ENCODE data around the gene ACP4.

ACP4 gene

GRCh38 chr19:50820549-50821247 lies 30.5 kb downstream of the ACP4 start:
- in situ Hi-C loops (cut with MboI; ENCODE audit: low sequenced_read_pairs), result no loop called here

DNA sequence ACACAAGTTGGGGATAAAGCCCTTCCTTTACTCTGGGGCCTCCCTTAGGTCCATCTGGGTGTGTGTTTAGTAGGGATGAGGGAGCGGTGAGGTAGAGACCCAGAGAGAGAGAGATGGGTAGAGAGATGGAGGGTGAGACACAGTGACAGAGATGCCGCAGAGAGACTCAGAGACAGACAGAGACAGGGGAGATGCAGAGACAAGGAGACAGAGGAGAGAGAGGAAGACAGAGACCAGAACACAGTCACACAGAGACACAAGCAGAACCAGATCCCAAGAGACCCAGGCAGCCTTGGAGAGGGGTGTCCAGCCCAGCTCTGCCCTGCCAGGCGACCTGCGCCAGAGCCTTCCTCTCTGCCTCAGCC lies 31.0 kb downstream of the ACP4 start:
- in situ Hi-C loops (cut with MboI; ENCODE audit: low sequenced_read_pairs), result no loop called here

DNA sequence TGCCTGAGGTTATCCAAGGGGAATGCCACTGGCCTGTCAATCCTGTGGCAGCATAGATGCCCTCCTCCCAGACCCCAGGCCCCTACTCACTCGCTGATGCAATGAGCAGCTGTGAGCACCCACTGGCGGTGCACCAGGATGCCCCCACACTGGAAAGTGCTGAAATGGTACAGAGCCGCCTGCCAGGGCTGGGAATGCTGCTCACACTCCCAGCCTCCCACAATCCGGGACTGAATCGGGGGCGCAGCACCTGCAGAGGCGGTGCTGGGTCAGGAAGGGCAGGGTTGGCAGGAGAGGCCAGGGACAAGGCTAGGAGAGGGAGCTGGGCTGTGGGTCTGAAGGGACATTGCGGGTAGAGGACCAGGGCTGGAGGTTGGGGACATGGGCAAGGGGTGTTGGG lies 31.4 kb downstream of the ACP4 start:
- in situ Hi-C loops (cut with MboI; ENCODE audit: low sequenced_read_pairs), result no loop called here

DNA sequence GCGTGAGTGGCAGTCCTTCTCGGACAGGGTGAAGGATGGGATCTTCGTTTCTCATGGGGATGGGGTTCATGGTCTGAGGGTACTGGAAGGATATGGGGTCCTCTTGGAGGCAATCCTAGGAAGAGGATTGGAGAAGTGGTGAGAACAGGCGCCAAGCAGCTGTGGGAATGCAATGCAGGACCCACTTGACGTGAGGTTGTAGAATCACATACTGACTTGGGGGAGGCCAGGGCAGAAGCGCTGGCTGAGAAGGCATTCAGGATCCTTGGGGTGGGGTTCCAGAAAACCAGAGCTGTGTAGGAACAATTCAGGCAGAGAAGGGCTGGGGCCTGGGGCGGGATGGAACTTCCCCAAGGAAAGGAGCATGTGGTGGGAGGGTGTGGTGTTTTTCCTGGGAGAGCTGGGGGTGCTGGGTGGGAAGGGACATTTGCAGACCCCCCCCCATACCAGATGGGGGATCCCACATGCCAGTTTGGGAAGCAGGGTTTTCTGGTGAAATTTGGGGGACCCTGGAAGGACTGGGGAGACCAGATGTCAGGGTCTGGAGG lies 32.5 kb downstream of the ACP4 start:
- in situ Hi-C loops (cut with MboI; ENCODE audit: low sequenced_read_pairs), result no loop called here

DNA sequence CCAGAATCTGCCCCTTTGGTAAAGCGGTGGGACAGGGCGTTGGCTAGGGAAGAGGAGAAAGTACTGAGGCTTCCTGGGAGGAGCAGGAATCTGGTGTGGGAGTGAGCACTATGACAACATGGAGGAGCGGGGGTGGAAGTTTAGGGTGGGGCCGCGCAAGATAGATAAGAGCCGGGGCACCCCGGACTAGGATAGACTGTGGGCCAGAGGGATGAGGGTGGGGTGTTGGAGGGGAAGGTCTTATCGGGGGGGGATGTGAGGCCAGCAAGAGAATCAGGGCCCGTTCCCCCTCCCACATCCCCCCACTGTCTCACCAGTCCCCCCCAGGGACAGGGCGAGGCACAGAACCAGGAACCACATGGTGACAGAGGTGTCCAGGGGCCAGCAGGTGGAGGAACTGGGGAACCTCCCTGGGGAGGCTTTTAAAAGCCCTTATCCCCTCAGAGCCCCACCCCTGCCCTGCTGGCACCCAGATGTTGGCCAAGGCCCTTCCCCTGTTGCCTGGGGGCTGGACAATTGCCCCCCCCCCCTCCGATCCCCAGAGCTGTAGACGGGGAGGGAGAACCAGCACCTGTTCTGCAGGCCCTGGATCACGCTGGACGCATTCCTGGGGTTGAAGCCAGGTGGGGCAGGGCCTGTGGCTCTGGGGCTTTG lies 33.3 kb downstream of the ACP4 start, which contains the start of gene KLK1:
Gene KLK1 (minus strand): TSS at position 399 of the 654 bp plus-strand sequence. CDS start 39 bp downstream, at position 360.
- in situ Hi-C loops (cut with MboI; ENCODE audit: low sequenced_read_pairs), result no loop called here

GRCh38 chr19:50826492-50827240 lies 36.5 kb downstream of the ACP4 start:
- in situ Hi-C loops (cut with MboI; ENCODE audit: low sequenced_read_pairs), result no loop called here

DNA sequence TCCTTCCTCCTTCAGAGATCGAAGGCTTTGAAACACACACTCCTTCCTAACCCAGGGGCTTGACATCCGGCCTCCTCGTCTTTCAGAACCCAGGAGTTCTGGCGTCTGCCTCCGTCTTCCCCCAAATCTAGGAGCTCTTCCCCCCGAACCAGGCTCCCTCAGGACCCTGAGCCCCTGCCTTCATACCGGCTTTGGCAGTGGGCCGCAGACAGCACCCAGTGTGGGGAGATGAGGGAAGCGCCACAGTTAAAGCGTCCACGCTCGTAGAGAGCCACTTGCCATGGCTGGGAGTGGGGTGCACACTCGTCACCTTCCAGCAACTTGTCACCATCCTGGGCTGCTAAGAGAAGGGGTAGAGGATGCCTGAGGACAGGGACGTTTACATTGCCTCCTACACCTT lies 37.3 kb downstream of the ACP4 start:
- in situ Hi-C loops (cut with MboI; ENCODE audit: low sequenced_read_pairs), result no loop called here

GRCh38 chr19:50829801-50830200 lies 39.6 kb downstream of the ACP4 start:
- in situ Hi-C loops (cut with MboI; ENCODE audit: low sequenced_read_pairs), result no loop called here

DNA sequence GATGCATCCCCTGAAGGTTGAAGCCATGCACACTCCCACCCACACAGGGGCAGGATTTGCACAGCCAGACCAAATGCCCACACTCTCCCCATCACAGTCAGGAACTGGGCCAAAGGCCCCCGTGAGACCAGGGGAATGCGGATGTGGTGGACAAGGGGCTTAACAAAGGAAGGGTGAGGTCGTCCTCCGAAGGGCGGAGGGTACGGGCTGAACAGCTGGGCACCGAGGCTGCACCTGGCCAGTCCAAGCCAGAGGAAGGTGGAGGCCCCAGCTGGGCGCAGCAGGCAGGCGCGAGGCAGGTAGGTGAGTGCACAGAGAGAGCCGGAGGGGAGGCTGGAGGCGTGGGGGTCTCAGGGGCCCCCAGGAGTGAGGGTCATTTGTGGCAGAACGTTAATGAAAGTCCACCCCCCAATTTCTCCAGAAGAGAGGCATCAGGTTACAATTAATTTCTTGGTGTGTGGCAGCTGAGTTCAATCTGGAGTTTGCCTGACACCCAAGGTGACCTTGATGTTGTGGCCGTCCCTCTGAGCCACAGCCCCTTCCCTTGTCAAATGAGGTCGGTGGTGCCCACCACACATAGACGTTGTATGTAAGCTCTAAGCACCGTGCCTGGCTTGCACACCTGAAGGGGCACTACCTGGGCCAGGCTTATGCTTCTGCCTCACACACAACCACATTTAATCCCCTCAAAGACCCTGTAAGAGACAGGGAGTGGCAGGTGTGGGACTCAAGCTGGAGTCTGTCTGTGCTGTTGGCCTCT lies 40.2 kb downstream of the ACP4 start:
- in situ Hi-C loops (cut with MboI; ENCODE audit: low sequenced_read_pairs), result no loop called here

DNA sequence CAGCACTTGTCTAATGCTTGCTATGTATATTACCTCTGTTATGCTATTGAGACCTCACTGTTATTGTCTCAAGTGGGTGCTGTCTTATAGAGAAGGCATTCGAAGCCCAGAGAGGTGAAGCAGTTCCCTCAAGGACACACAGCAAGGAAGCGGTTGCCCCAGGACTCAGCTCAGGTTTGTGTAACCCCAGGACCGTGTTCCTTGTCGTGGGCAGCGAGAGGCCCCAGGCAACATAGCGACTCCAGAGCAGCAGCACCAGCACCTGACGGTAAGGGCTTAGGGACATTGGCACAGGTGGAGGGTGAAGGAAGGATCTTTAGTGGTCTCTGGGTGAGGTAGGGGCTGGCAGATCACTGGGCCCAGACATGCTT lies 40.8 kb downstream of the ACP4 start:
- in situ Hi-C loops (cut with MboI; ENCODE audit: low sequenced_read_pairs), result no loop called here

DNA sequence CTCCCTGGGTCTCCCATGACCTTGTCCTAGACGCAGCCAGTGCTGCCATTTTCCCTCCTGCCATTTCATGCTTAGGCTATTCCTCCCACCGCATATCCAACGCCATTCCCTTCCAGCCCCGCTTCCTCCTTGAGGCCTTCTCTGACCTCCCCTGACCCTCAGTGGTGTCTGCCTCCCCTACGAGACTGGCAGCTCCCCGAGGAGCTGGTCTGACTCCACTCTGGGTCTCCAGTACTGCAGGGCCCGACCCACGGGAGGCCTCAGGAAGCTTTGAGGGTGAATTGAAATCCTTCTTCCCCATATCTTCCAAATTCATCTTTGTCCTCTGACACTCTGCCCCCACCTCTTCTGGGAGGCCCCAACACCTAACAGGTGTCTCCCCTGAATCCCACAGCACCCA lies 42.5 kb downstream of the ACP4 start:
- in situ Hi-C loops (cut with MboI; ENCODE audit: low sequenced_read_pairs), result no loop called here

- in situ Hi-C loops (cut with MboI; ENCODE audit: low sequenced_read_pairs), result no loop called here
Measured at GRCh38 chr19:50833117-50833801, 43.0 kb downstream of the ACP4 start, which contains the start of gene KLK15. Gene KLK15, minus strand, starts transcription at chr19:50833574. Its CDS starts 2,082 bp downstream, at chr19:50831492.

- in situ Hi-C loops (cut with MboI; ENCODE audit: low sequenced_read_pairs), result no loop called here
Measured at GRCh38 chr19:50833802-50834167, 43.6 kb downstream of the ACP4 start.

GRCh38 chr19:50835103-50835784 lies 45.0 kb downstream of the ACP4 start:
- in situ Hi-C loops (cut with MboI; ENCODE audit: low sequenced_read_pairs), result no loop called here

DNA sequence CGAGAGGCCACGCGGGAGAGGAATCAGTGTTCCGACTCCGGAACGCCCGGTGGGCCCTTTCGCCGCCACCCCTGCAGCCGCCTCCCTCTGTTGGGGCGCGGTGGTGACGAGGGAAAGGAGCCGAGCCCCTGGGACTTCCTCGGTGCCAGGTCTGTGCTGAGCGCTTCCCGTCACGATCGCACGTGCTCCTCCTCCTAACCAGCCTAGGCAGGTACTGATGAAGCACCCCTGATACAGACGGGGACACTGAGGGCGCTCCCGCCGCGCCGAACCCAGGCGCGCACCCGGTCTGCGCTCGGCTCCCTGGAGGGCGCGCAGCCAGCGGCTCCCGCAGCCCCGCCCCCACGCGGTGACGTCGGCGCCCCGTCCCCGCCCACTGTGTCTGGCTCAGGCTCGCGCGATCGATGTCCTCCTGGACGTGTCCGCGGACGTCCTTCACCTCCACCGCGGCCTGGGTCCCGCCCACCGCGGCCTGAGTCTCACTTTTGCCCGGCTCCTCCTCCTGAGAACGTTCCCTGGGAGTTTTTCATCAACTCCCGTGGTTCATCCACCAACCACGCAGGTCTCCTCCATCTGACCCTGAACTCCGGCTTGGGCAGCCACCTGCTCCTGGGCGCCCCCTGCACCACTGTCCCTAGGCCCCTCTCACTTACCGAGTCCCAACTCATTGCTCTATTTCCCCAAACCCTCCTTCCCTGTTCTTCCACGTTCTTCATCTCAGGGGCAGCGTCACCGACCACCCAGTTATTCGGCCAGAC lies 45.7 kb downstream of the ACP4 start:
- in situ Hi-C loops (cut with MboI; ENCODE audit: low sequenced_read_pairs), result no loop called here

DNA sequence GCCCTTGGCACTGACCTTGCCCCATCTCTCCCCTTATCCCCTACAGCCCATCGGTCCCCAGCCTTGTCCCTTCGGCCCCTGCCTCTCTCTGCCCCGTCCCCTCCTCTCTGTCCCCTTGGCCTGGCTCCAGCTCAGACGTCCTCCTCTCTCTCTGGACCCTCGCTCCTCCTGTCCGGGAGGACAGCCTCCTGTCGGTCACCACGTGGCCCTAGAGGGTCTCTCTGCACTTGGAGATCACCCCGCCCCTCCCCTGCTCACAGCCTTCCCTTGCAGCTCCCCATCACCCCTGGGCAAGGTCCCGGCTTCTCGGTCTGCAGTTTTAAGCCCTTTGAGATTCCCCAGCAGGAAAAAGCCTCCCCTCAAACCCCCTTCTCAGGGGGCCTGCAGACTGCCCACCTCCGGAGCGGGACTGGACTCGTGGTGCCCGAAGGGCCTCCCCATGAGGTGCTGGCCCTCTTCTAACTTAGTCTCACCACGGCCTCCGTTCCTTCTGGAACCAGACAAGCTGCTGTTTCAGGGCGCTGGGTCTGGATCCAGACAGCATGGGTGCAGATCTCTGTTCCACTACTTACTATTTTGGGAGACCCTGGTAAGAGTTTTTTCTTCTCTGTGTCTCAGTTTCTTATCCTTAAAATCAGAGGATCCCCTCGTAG lies 46.5 kb downstream of the ACP4 start:
- in situ Hi-C loops (cut with MboI; ENCODE audit: low sequenced_read_pairs), result no loop called here

DNA sequence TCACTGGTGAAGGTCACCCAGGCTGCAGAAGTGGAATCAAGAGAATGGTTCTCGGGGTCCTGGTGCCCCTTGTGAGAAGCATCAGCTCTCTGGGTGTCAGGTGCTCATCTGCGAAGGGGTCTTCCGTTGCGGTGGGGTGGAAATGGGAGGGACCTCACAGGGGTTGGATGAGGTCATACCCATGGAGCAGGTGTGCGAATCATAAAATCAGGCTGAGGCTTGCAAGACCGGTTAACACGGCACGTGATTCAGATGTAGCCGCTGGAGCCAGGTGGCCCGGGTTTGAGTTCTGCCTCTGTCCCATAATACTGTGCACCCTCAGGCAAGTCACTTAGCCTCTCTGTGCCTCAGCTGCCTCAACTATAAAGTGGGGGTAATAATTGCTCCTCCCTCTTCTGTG lies 47.1 kb downstream of the ACP4 start:
- in situ Hi-C loops (cut with MboI; ENCODE audit: low sequenced_read_pairs), result no loop called here

DNA sequence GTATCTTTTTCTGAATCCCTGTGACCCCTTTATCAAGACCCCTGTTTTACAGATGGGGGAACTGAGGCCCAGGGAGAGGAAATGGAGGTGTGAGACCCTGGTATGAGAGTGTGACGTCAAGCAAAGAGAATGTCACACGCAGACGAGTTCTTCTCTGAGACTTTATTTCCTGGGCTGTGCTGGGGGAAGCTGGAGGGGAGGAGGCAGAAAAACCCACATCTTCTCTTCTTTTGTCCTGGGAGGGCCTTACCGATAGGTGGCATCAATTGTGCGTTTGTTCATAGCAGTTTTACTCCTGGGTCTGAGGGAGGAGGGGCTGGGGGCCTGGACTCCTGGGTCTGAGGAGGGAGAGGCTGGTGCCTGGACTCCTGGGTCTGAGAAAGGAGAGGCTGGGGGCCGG lies 48.0 kb downstream of the ACP4 start:
- in situ Hi-C loops (cut with MboI; ENCODE audit: low sequenced_read_pairs), result no loop called here
